ENCODE results near the gene RND3. TPM values are rescaled to one million over a fixed set of nuclear protein-coding genes. Genes with fewer than 3 reads are reported as not detected.

The RND3 gene
- total RNA-seq, 1 donor, result 321 TPM

- DNase-seq (ENCODE audit: low read depth), result peak; percentile 67
- TF ChIP-seq CTCF (IDR thresholded peaks at IDR 0.05; ENCODE audit: insufficient read depth, low read length), result no peak
- H3K4me3 ChIP-seq (ENCODE audit: low read depth, low read length), result no peak overlapping the region
These were observed 30.6 kb upstream of the RND3 start for GRCh38 chr2:150517951-150518680.

- TF ChIP-seq CTCF (IDR thresholded peaks at IDR 0.05; ENCODE audit: insufficient read depth, low read length), result no peak
- DNase-seq (ENCODE audit: low read depth), result peak; percentile 55
- H3K4me3 ChIP-seq (ENCODE audit: low read depth, low read length), result no peak overlapping the region
These were observed 26.2 kb upstream of the RND3 start for GRCh38 chr2:150513647-150514046.

- TF ChIP-seq CTCF (IDR thresholded peaks at IDR 0.05; ENCODE audit: insufficient read depth, low read length), result no peak
- H3K4me3 ChIP-seq (ENCODE audit: low read depth, low read length), result no peak overlapping the region
- no peak for DNase-seq (ENCODE audit: low read depth)
These were observed 21.1 kb upstream of the RND3 start for GRCh38 chr2:150508497-150509137.

GRCh38 chr2:150507071-150507470 is 19.6 kb upstream of the RND3 start:
- DNase-seq (ENCODE audit: low read depth), result no peak
- no peak for TF ChIP-seq CTCF (IDR thresholded peaks at IDR 0.05; ENCODE audit: insufficient read depth, low read length)
- no peak overlapping the region for H3K4me3 ChIP-seq (ENCODE audit: low read depth, low read length)

GRCh38 chr2:150505178-150505577 is 17.7 kb upstream of the RND3 start:
- no peak for DNase-seq (ENCODE audit: low read depth)
- no peak overlapping the region for H3K4me3 ChIP-seq (ENCODE audit: low read depth, low read length)
- no peak for TF ChIP-seq CTCF (IDR thresholded peaks at IDR 0.05; ENCODE audit: insufficient read depth, low read length)

- H3K4me3 ChIP-seq (ENCODE audit: low read depth, low read length), result peak overlapping the region; percentile 42
- no peak for TF ChIP-seq CTCF (IDR thresholded peaks at IDR 0.05; ENCODE audit: insufficient read depth, low read length)
- peak; percentile 99 for DNase-seq (ENCODE audit: low read depth)
These were observed 8.6 kb upstream of the RND3 start for GRCh38 chr2:150495993-150496627.
